ENCODE results near the gene ARID1B. TPM values are rescaled to one million over a fixed set of nuclear protein-coding genes. Genes with fewer than 3 reads are reported as not detected.

ARID1B gene
- total RNA-seq, 2 experiments from 2014 or later: 36.9 to 38.9 TPM

- H3K36me3 Mint-ChIP-seq (ENCODE audit: low read depth): peaks cover 12% of the 10 kb centered on the region
- no peaks in the 10 kb centered on the region for H3K27me3 Mint-ChIP-seq
- TF ChIP-seq CTCF (IDR thresholded peaks at IDR 0.05): no peak
- peaks cover 2% of the 10 kb centered on the region for H3K9me3 Mint-ChIP-seq
- no peak overlapping the region for H3K4me3 Mint-ChIP-seq
- POLR2A ChIA-PET: no interaction called here
- ATAC-seq (no peak), DNase-seq (no peak)
- peaks cover 54% of the 10 kb centered on the region for H3K4me1 Mint-ChIP-seq (ENCODE audit: low read depth)
- intact Hi-C loops (cut with micrococcal nuclease): no loop called here
- H3K27ac Mint-ChIP-seq: no peak overlapping the region
- CTCF ChIA-PET: interaction anchor here (2.7 kb wide), 1 partner anchor 26 kb away, joined by 10 read pairs; no protein-coding TSS in a partner anchor
Observed at GRCh38 chr6:157060440-157060952, 283.3 kb downstream of the ARID1B start.

- intact Hi-C loops (cut with micrococcal nuclease): no loop called here
- CTCF ChIA-PET: interaction anchor here (0.9 to 1.5 kb wide), 3 partner anchors 9 to 26 kb away, joined by 3 to 9 read pairs (median 3); no protein-coding TSS in a partner anchor
- no peak for TF ChIP-seq CTCF (IDR thresholded peaks at IDR 0.05)
- DNase-seq: no peak
- Mint-ChIP-seq H3K27me3 (no peaks in the 10 kb centered on the region), H3K4me3 (no peak overlapping the region), H3K27ac (no peak overlapping the region), H3K4me1 (ENCODE audit: low read depth) (peaks cover 54% of the 10 kb centered on the region), H3K36me3 (ENCODE audit: low read depth) (peaks cover 8% of the 10 kb centered on the region), H3K9me3 (no peaks in the 10 kb centered on the region)
- no peak for ATAC-seq
- POLR2A ChIA-PET: interaction anchor here (0.6 kb wide), 1 partner anchor 1758 kb away, joined by 3 read pairs; no protein-coding TSS in a partner anchor
Observed at GRCh38 chr6:157061770-157062594, 284.8 kb downstream of the ARID1B start.

- Mint-ChIP-seq H3K9me3 (no peaks in the 10 kb centered on the region), H3K4me1 (ENCODE audit: low read depth) (peaks cover 65% of the 10 kb centered on the region), H3K36me3 (ENCODE audit: low read depth) (peaks cover 7% of the 10 kb centered on the region), H3K27ac (no peak overlapping the region), H3K4me3 (no peak overlapping the region), H3K27me3 (no peaks in the 10 kb centered on the region)
- POLR2A ChIA-PET: no interaction called here
- ATAC-seq: peak; percentile 48
- no peak for DNase-seq
- intact Hi-C loops (cut with micrococcal nuclease): no loop called here
- no peak for TF ChIP-seq CTCF (IDR thresholded peaks at IDR 0.05)
- CTCF ChIA-PET: no interaction called here
Observed at GRCh38 chr6:157063176-157063905, 286.2 kb downstream of the ARID1B start.

- H3K4me3 Mint-ChIP-seq: no peak overlapping the region
- ATAC-seq (no peak), DNase-seq (no peak)
- peaks cover 67% of the 10 kb centered on the region for H3K4me1 Mint-ChIP-seq (ENCODE audit: low read depth)
- H3K36me3 Mint-ChIP-seq (ENCODE audit: low read depth): peaks cover 3% of the 10 kb centered on the region
- no peak overlapping the region for H3K27ac Mint-ChIP-seq
- H3K27me3 Mint-ChIP-seq: no peaks in the 10 kb centered on the region
- TF ChIP-seq CTCF (IDR thresholded peaks at IDR 0.05): no peak
- CTCF ChIA-PET: no interaction called here
- intact Hi-C loops (cut with micrococcal nuclease): no loop called here
- H3K9me3 Mint-ChIP-seq: no peaks in the 10 kb centered on the region
- POLR2A ChIA-PET: interaction anchor here (0.6 kb wide), 1 partner anchor 613 kb away, joined by 3 read pairs; no protein-coding TSS in a partner anchor
Observed at GRCh38 chr6:157063923-157064322, 286.7 kb downstream of the ARID1B start.

All from activated CD8-positive, alpha-beta T cell treated with anti-CD3 and anti-CD28 coated beads for 36 hours (primary cell).